GM20000 (cell line): Measurements from ENCODE around the gene ADGRG6.

Experiments
- DNase-seq: peaks from one replicate; pipeline ENCODE4 v3.0.0; 2012; ENCODE audit warnings: low spot score
- TF ChIP-seq, protein P1 (sequence below): IDR thresholded peaks from 2 replicates; pipeline ENCODE4 v1.5.1; 2012; ENCODE audit warnings: mild to moderate bottlenecking, control low read depth; ENCODE audit errors: extremely low read depth, missing control alignments

Gene ADGRG6

DNA sequence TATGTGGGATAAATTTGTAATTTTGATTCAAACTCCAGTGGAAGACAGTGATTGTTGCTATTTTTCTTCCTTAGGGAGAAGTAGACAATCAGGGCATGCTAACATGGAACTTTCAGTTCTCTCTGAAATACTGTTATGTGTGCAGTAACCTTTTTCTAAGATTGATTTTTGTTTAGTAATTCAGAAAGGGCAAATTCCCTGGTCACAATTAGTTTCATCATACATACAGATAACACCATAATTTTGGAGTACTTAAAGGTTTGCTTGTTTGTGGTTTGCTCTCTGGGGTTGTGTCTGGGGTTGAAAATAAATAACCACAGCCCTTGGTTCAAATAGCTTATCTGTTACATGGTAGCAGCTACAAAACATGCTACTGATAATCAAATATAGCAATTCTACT is 34.4 kb downstream of the ADGRG6 start:
- no peak for DNase-seq

DNA sequence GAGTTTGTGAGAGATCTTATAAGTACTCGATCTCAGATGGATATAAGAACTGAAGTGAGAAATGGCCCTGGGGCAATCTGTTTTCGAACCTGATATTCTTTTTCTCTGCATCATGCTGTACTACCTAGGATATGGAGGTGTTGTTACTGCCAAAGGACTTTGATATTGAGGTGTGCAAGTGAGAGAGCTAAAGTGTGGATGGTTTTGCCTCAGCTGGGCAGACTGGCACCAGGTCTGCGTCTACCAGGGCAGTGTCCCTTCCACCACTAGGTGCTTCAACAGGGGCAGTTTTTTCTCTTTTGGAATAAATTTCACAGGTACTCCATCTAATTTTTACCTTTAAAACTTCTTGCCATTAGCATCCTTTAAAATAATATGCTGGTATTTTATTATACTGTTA is 35.0 kb downstream of the ADGRG6 start:
- TF ChIP-seq, protein P1, sequence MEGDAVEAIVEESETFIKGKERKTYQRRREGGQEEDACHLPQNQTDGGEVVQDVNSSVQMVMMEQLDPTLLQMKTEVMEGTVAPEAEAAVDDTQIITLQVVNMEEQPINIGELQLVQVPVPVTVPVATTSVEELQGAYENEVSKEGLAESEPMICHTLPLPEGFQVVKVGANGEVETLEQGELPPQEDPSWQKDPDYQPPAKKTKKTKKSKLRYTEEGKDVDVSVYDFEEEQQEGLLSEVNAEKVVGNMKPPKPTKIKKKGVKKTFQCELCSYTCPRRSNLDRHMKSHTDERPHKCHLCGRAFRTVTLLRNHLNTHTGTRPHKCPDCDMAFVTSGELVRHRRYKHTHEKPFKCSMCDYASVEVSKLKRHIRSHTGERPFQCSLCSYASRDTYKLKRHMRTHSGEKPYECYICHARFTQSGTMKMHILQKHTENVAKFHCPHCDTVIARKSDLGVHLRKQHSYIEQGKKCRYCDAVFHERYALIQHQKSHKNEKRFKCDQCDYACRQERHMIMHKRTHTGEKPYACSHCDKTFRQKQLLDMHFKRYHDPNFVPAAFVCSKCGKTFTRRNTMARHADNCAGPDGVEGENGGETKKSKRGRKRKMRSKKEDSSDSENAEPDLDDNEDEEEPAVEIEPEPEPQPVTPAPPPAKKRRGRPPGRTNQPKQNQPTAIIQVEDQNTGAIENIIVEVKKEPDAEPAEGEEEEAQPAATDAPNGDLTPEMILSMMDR, result no peak
- no peak for DNase-seq

More for the DNA sequence above, 34.4 kb downstream of the ADGRG6 start:
- TF ChIP-seq, protein P1, result no peak

DNA sequence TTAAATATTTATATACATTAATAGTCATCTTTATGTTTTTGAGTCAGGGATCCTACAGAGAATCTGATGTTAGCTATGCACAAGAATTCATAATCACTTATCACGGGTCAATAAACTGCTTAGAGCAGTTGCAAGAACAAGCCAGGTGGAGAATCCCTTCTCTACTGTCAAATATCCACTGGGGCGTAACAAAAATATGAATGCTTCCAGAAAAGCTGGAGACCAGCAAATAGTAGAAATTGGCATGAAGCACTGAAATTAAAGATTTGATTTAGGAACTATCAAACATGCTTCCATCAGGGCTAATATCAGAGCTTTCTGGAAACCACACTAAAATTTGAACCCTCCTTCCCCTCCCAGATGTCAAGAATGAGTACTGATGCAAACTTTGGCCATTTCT is 37.3 kb downstream of the ADGRG6 start:
- no peak for DNase-seq
- TF ChIP-seq, protein P1, result no peak

DNA sequence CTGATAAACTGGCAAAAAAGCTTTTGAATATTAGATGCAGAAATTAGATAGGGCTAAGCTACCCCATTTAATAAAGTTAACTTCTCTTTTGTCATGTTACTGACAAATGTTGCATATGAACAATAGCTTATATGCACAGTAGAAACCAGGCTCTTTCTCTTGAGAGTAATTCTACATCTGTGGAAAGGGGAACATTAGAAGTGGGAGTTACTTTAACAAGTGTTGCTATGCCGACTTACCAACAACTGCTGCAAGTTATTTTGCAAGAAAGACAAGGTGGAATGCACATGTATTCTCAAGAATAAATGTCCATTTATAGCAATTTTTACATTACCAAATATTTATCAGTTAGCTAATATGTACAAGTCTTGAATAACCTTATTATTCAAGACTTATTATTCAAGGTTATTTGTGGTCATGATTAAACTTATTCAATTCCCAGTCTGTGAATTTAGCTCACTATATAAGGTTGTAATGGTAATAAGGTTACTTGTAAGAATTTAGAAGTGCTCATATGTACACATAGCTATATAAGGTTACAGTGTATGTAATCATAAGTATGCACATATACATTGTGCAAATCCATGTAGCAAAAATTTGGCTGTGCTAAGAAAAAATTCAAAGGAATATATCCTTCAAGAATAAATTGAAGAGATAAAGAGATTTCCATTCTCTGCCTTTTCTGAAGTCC is 38.3 kb downstream of the ADGRG6 start:
- TF ChIP-seq, protein P1, result no peak
- no peak for DNase-seq

DNA sequence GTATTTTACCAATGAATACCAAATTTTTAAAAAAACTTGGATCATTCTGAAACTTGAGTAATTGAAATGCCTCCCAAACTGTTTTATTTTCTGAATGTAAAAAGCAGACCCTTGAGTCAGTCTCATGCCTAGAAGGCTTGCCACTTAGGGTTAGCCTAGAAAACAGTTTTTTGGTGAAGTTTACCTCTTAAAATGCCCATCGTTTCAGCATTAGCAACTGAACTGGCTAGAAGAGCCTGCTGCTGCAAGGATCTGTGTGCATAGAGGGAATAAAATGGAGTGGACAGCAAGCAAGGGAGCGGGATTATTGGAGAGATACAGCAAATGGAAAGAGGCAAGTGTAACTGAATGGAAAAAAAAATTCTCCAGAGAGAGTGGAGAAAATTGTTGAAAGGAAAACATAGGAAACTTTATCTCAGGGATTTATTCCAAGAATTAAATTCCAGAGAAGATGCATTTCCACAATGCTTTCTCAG is 40.1 kb downstream of the ADGRG6 start:
- DNase-seq, result no peak

DNA sequence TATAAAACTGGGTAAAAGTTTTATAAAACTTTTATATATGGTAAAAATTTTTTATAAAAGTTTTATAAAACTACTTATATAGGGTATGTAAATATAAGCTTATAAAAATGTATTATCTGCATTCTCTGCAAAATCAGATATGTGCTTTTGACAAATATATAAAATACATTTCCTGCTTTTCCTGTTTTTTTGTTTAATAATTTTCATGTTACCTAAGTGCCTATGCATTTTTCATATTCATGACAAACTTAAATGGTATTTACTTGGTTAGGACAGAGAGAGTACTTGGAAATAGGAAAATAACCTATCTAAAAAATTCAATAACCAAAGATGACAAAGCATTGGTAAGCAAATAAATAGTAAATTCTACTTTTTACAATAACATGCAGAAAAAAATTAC is 41.2 kb downstream of the ADGRG6 start:
- TF ChIP-seq, protein P1, result no peak
- DNase-seq, result no peak

More for the DNA sequence above, 40.1 kb downstream of the ADGRG6 start:
- TF ChIP-seq, protein P1, result no peak

DNA sequence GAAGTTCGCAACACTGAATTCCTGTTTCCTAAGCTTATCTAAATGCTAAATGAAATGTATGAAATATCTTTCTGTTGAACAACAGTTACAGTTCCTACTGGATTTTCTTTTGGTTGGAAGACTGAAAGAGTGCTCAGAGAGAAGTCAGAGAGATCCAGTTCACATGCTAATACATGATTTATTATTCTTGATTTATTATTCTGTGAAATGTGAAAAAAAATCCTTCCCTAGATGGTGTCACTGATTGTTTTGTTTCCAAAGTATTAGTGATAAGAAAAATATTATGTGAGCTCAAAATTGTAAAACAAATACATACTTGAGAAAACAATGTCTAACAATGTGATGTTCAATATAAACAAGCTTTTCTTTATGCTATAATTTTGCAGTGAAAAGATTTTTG is 42.1 kb downstream of the ADGRG6 start:
- TF ChIP-seq, protein P1, result no peak
- DNase-seq, result no peak
